Loucy (cell line): ENCODE data around the gene MFN1.

Experiments used
- CTCF ChIP-seq: fragments of 200-600 bp; sonication (generic); conservative IDR thresholded peaks from 2 replicates; pipeline ENCODE4 v1.5.1; 2014; ENCODE audit warnings: mild to moderate bottlenecking, antibody characterized with exemption, low read length
- EZH2phosphoT487 ChIP-seq: fragments of 200-600 bp; IDR thresholded peaks from 2 replicates; pipeline ENCODE4 v1.6.1; 2018; ENCODE audit warnings: antibody characterized with exemption, mild to moderate bottlenecking, moderate library complexity, borderline replicate concordance

- TF ChIP-seq CTCF, result no peak
- TF ChIP-seq EZH2phosphoT487, result no peak
Measured at GRCh38 chr3:179299999-179300613, 47.4 kb upstream of the MFN1 start.
